ENCODE data around the gene GLIS1.

Gene GLIS1

DNA sequence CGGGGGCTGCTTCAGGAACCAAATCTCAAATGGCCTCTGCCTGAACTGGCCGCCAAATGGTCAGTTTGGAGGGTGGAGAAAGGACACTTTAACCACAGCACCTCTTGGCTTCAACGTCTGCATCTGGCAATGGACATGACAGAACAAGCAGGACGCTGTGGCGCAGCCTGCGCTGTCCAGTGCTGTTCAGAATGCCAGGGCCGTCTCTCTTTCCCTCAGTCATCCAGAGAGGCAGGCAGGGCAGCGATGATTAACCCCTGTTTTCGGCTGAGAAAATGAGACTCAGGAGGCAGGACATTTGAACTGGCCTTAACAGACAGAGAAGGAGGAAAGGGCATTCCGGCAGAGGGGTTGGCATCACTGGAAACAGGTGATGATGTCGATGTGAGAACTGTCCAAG, 48.6 kb downstream of the GLIS1 start:
- DNase-seq: no peak

DNA sequence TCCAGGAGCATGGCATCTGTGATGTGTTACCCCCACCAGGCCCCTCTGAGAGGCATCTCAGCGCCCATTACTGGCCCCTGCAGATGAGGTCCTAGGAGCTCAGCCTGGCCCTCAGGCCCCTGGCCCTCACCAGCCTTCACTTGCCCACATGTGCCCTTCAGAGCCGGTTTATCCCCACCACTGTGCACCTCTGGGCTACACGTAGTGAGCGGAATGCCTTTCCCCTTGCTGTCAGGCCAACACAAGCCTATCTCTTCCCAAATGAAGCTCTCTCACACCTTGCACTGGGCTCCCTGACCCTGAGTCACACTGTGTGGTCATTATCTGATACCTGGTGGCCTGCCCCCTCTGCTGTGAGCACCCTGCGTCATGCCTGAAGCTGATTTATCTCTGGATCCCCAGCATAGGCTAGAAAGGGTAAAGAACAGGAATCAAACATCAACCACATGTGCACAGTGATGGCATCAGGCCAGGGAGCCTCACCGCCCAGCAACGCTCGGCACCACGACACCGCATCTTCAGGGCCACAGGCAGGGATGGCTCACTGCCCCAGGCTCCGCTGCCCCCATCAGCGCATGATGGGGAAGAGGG, 49.1 kb downstream of the GLIS1 start:
- DNase-seq: no peak

DNA sequence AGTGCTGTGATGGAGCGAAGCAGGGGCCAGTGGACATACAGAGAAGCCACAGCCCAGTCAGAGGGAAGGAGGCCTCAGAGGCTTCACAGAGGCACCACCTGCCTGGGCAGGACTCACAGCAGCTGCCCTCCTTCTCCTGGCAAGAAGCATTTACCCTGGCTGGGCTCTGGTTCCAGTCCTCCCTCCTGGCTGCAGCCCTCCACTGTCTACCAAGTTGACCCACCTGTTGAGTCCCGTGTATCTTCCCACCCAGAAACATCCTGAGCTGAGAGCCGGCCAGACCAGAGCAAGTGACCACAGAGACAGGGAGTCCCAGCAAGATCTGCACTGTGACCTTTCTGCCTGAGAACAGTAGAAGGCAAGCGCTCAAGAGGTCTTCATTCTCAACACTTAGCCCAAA, 49.7 kb downstream of the GLIS1 start:
- DNase-seq: no peak

DNA sequence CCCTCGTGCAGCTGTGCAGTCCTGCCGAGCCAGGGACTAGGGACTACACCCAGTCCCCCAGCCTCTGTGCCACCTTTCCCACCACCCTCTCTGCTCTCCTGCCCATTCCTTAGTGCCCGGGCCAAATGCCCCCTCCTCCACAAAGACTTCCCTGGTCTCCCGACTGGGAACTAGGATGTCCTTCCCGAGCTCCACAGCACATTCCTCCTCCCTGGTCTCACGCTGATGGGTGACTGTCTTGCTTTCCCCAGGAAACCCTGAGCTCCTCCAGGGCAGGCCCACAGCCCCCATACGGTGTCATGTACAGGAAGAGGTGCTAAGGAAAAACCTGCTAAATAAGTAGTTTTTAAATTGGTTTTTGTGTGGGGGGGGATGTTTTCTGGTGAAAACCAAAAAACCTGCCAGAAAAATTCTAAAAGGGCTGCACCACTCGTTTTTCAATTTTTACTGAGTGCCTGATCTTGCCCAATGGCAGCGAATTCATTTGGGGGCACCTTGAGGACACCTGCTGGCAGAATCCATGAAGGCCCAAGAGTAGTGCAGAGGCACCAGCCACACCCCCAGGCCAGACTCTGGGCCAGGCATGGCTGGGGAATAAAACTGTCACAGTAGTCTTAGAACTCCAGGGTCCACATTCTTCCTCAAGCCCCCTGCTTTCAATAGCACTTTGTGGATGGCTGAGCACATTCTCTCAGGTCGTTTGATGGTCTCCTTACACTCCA, 50.4 kb downstream of the GLIS1 start:
- no peak for DNase-seq

DNA sequence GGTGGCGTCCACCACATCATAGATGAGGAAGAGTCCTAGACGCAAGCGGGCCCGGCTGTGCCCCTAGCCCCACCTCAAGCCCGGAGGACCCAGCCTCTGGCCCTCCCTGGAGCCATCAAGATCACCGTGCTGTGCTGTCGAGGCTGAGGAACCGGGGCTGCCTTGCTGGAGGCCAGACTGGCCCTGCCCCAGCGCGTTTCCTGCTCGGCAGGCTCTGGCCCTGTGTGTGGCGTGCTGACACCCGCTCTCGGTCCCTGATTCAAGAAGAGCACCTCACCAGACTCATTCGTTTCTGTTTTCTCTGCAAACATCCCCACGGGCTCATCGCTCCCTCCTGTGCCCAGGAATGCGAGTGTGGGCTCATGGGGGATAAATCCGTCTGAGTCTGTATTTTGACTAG, 51.1 kb downstream of the GLIS1 start:
- DNase-seq: no peak

DNA sequence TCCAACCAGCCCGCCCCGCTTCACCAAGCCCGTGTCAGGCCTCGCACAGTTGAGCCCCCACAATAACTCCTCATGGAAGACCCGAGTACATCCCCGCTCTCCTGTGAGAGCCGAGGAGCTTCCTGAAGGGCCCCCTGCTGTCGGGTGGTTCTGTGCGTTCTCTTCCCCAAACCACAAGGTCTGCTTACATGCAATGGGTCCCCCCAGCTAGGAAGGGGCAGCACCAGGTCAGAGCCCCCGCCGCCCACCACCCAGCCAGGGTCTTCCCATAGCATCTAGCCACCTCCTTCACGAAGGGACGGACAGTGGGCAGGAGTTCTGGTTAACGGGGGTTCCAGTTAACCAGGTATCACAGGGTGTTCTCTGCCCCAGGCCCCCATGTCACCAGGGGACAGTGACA, 51.5 kb downstream of the GLIS1 start:
- DNase-seq: no peak

DNA sequence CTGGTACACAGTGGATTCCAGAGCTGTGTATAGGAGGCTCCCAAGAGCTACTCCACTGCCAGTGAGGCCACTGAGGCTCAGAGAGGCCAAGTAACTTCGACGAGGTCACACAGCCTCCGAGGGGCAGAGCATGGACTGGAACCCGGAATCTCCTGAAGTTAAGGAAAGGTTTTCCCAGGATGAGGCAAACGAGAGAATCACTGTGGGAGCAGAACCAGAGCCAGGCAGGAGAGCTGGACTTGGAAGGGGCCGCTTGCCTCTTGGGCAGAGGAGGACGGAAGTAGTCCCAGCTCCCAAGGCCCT, 52.0 kb downstream of the GLIS1 start:
- DNase-seq: no peak

DNA sequence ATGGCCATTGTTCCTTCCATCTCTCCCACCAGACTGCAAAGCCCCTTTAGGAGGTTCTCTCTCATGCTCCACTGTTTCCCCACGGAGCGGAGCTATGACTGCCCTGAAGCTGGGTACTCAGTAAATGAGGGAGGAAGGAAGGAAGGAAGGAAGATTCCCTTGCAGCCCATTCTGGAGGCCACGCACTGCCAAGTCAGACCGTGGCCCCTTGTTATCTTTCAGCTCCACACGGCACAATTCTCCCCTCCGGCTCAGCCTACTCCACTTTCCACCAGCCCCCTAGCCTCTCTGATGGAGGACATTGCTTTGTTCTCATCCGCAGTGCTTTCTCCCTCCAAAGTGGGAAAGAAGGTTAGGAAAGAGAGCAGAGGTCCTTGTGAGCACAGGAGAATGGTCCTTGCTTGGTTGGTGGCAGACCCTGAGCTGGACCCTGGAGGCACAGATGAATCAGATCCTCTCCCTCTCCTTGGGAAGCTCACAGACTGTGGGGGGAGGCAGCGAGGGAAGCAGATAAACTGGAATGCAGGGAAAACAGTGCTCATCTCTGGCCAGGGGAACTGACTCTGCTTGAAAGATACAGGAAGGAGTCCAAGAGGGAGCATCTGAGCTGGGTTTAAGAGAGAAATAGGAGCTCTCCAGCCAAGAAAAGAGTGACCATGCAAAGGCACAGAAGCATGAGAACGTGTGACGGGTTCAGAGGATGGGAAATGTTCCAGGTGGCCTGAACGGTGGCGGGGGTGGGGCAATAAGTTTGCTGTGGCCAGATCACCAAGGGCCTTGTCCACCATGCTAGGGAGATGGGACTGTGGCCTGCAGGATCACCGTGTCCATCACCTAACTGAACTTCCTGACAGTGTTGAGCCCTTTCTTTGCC, 52.6 kb downstream of the GLIS1 start:
- DNase-seq: no peak

DNA sequence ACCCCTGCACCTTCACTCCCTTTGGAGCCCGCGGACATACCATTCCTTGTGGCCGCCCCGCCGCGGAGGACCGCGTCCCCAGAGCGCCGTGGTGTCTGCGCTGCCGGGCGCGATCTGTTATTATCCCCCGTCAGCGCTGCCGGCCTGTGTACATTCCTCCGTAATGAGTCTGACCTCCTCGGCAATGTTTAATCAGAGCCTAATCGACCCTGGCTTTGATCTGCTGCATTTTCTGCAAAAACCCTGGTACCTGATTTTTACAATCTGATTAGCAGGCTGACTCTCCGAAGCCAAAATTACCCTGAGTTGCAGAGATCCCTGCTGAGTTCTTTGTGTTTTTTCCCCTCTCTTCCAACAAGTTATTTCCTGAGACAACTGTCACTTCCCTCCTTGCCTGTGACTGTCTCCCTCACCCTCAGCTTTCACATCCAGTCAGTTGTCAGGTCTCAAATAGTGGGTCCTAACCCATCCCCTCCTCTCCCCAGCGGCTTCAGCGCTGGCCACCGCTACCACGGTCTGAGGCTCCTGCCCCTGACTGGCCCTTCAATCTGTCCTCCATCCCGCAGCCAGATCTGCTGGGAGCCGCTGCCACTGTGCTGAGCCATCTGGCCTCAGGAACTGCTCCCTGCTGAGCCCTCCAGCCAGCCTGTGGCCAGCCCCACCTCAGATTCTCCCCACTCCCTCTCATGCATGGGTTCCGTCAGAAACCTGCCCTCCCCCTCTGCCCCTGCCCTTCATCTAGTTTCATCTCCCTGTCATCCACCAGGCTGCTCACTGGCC, 53.5 kb downstream of the GLIS1 start:
- no peak for DNase-seq

DNA sequence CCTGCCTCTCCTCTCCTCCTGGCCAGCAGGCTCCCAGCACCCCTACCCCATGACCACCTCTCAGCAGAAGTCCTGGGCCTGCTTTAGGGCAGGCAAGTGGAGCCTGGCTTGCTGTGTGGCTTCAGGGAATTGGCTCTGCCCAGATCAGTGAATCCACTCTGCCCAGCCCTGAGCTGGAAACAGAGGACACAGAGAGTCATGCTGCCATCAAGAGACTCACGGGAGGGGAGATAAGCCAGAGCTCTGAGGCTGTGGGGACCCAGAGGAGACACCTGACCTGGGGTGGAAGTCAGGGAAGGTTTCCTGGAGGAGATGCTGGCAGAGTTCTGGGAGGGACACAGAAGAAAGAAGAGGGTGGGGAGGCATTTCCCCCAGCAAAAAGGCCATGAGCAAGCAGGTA, 54.2 kb downstream of the GLIS1 start:
- no peak for DNase-seq

DNA sequence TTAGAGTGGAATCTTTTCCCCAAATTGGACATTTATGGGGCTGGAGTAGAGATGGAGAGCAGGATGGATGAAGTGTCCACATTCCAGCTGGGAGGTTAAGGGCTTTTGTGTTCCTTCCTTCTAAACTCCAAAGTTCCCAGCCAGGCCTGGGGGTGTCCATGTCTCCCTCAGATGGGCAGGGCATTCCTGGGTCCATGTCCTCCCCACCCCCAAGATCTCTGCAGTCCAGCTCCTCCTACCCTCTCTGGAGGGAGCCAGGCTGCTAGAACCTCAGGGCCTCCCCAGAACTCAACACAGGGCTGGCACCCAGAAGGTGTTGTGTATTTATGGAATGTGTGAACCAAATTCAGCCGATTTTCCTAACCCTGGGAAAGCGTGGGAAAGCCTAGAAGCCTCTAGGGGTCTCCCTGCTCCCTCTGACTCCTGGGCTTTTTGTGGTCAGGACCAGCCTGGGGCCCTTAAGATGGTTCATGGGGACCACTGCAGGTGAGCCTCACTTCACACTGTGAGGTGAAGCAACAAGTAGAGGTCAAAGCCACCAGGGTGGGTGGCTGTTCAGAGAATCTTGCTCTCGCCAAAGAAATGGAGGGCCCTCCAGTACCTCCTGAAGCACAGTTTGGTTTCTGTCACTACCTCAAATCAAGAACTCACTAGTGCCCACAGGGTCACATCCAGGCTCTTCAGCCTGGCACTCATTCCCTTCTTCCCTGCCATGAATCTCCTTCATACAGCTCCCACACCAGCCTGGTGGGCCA, 54.8 kb downstream of the GLIS1 start:
- DNase-seq: no peak

DNA sequence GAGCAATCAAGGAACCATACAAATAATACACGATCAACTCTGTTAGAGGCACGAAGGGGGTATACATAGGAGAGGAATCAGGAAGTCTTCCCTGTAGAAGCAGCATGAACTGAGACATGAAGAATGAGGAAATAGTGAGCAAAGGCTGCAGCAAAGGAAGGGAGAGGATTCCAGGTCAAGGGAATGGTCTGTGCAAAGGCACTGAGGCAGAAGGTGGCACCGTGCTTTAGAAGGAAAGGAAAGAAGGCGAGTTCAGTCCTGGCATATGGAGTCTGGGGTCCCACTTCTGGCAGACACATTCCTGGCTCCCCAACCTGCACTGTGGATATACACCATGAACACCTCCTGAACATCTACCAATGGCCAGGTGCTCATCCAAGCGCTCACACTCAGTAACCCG, 56.1 kb downstream of the GLIS1 start:
- DNase-seq: no peak

DNA sequence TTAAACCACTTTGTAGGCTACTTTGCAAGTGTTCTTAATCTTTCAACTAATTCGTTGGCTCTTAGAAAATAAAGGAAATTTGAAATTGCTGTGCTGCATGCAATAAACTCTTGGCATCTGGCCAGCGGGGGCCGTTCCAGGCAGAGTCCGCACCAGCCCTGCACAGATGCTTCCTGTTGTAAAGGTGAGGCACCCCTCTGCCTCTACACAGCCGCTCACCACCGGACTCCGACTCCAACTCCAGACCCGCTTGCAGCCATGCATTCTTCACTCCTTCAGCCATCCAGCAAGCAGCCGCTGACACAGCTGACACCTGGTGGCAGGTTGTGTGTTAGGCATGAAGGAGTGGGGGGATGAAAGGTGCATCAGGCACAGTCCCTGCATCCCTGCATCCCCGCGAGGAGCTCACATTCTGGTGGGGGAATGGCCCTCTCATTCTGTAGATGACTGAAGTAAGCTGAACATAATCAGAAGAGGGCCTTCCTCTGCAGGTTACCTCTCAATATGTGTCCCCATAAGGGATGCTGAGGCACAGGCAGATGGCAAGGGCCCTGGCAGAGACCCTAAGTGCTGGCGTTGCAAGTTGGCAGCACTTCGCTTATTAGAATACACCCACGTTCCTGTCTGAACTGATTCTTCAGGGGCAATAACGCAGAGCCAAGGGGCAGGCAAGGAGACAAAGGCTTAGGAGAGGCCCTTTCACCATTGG, 56.8 kb downstream of the GLIS1 start:
- peak in 2 of 6 experiments; percentile 25 to 57 for DNase-seq

DNA sequence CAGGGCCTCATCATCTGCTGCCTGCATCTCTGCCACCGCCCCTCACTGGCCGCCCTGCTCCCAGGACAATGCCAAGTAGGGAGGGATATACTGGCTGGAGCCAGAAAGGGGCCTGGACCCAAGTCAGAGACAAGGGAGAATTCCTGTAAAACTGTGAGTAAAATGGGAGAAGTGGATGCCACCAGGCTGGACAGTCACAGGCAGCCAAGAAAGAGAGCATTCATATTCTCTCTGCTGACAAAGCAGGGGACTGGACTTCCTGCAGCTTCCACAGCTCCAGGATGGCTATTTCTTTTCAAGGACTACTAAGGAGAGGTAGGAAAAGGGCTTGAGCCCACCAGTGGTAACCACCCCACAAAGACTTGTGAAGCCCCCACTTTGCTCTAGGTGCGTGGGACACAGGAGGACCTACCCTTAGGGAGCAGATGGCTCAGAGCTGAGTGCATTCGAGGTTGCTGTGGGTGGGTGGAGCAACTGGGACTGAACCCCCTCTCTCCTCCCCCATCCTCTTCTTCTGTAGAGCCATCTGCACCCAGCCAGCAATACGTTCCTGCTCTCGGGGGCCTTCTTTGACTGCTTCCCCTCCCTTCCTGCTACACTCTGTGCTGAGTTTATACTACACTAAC, 57.5 kb downstream of the GLIS1 start:
- DNase-seq: no peak

DNA sequence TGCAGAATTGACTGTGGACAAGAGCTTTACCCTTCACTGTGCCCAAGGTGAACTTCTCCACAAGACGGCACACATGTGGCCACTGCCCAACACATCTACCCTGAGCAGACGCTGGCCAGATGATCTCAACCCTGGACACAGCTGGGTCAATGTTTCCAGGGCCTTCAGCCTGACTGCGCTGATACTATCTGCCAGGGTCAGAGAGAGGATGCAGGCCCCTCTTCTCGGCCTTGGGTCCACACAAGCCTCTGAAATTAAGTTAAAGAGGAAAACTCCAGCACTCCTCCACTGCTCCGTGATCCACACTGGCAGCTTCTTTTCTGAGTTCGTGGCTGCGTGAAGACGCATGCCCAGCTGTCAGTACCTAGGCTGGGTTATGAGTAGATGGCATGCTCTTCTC, 58.1 kb downstream of the GLIS1 start:
- no peak for DNase-seq

DNA sequence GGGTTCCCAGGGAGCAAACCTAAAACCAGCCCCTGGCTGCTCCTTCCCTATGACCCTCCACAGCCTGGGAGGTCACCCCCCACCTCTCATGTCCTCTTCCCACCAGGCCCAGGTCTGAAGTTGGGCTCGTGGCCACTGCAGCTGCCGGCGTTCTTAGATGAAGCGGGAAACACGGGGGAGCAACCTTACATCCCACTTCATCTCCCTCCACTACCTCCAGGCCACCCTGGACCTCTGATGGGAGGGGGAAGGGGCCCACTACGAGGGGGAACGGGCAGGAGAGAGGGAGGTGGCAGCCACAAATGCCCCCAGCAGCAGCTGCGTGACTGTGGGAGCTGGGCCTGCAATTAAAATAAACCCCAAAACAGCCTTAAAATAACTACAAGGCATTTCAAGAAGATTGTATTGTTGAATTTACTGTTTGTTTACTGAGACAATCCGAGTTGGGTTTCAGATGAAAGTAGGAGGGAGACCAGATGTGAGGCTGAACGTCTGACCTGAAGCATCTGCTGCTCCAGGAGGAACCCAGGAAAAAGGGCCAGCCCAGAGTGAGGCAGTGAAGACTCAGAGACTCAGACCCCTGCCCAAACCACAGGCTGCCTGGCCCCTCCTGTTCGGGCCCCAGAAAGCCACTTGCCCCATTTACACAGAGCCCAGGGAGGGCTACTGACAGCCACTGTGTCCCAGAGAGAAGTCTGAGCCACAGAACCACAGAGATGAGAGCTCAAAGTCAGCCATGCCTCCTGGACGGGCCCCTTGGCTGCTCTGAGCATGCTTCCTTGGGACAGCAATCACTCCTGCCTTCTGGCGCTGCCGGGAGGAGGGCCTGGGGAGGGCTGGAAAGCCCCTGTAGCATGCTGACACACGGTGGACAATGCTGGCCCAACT, 59.8 kb downstream of the GLIS1 start:
- no peak for DNase-seq

DNA sequence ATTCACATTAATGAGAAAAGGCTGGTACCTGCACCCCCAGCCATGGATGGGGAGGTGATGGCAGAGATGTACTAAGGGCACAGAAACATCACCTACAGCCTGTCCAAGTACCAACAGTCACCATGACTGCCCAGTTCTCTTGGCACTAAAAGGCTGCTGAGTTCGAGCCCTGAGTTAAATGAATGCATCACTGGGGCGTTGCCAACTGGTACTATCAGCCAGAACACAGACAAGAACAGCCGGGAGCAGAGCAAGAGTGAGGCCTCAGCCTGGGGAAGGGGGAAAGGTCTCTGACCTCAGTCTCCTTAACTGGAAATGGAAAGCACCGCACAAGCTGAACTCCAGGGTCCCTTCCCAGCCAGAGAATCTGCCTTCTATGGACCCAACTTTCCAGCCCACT, 60.5 kb downstream of the GLIS1 start:
- DNase-seq: no peak

DNA sequence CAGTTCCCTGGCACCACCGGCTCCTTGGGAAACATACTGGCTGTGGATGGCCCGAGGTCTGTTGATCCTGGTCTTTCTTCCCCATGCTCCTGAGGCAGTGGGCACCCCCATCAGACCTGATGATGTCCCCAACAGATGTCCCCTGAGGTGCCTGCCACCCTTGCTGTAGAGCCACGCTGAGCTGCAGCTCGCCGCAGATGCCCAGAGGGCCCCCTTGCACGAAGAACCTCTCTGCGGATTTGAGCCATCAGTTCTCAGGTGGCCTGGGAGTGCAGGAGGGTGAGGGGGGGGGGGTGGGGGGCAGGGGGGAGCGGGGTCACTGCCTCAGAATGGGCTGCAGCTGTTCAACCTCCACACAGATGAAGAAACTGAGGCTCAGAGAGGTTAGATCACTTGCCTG, 60.9 kb downstream of the GLIS1 start:
- DNase-seq: no peak

DNA sequence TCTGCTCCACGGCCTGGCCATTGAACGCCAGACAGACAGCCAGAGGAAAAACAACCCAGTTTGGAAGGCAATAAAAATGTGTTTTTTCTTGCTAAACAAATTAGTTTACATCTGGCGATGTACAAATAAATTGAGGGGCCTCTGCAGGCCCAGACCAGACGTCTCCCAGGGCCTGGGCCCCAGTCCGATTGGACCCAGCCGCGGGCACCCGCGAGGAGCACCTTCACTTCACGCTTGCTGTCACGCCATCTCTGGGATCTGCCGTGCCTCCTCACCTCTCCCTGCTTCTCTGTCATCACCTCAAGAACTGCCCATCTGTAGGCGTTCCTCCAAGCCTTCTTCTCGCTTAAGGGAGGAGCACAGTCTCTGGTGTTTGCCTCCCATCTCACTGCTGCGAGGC, 61.5 kb downstream of the GLIS1 start:
- no peak for DNase-seq

DNA sequence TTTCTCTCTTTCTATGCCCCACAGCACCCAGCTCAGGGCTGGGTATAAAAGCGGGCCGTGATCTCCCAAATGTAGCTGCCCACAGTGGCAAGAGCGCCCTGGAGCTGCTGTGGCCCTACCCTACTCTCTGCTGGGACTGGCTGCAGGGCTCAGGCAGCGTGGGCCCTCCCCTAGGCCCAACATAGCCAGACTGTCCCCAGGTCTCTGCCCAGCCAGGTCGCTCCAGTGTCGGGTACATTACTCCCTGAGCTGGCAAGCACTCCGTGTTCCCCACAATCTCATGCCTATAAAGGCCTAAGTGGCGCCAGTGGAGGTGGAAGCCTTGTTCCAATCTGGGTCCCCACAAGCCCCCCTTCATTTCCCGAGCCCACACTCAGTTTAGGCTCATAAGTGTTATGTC, 66.2 kb downstream of the GLIS1 start:
- no peak for DNase-seq

DNA sequence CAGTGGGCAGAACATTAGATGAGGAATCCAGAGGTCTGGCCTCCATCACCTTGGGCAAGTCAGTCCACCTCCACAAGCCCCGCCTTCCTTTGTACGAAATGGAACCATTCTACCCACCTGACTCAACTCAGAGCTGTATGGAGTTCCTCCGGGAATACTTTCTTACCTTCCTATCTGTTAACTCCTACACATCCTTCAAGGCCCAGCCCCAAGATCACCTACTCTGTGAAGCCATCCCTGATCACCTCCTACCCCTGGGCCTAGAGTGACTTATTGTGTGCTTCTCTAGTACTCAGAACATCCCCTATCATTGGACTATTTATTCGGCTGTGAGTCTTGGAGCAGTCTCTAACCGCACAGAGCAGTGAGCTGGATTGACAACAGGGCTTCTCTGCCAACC, 66.7 kb downstream of the GLIS1 start:
- DNase-seq: no peak
